ENCODE measurements around the gene DNAAF9.

DNAAF9 gene

DNA sequence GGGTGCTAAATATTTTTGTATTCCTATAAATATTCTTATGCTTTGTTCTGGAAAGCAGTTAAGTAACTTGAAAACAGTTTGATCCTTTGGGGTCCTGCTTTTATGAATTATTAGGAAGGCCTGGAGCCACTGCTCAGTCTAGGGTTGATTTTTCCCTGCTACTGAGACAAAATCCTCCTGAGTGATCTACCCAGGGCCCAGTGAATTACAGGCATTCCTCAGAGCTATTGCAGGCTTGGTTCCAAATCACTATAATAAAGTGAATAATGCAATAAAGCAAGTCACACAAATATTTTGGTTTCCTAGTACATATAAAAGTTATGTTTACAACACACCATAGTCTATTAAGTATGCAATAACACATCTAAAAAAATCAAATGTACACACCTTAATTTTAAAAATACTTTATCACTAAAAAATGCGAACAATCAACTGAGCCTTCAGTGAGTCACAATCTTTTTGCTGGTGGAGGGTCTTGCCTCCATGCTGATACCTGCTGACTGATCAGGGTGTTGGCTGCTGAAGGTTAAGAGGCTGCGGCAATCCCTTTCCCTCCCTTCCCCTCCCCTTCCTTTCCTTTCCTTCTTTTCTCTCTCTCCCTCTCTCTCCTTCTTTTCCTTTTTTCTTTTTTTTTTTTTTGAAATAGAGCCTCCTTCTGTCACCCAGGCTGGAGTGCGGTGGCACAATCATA lies 43.0 kb downstream of the DNAAF9 start:
- no peak for DNase-seq

DNA sequence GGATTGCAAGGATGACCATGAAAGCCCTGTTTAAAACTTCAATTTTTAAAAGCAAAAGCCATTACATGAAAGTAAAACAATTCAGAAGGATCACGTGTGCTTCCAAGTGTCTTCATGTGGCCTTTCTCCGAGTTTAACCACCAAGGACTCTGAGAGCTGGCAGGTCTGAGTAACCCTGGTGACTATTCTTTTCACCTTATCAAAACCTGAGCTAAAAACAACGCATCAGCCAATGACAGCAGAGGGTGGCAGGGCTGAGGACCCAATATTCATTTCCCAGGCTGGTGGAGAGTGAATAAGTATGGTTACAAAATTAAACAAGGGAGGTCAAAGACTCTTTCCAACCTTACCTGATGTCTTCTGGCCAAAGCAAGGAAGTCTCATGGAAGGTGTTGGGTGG lies 46.7 kb downstream of the DNAAF9 start:
- no peak for DNase-seq

DNA sequence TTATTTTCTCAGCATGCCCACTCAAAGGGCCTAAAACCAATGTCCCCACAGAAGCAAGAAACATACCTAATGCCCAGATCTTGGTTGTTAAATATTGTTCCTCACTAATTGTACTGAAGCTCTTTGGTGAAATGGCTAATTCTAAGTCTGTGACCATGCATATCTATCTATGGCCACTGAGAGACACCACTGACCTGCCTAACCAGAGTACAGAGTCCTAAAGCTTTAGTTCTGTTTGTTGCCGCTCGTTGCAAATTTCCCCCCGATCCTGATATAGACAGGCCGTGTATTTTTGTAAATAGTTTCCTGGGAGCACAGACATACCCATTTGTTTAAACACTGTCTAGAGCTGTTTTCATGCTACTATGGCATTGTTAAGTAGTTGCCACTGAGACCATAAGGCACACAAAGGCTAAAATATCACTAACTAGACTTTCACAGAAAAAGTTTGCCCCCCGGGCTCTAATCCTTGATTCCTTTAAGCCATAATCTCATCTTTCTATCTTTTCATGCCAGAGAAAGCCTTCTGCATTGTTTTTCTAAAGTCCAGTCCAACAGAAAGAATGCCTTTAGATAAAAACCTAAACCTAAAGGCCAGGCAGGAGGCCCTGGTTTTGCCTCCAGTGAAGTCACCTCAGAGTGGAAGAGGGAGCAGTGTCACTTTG lies 48.7 kb downstream of the DNAAF9 start:
- DNase-seq: no peak

Data from CD4-positive, alpha-beta T cell treated with Interleukin-15 for 1 hour (primary cell).